ENCODE results near the gene CDC45.

The CDC45 gene

DNA sequence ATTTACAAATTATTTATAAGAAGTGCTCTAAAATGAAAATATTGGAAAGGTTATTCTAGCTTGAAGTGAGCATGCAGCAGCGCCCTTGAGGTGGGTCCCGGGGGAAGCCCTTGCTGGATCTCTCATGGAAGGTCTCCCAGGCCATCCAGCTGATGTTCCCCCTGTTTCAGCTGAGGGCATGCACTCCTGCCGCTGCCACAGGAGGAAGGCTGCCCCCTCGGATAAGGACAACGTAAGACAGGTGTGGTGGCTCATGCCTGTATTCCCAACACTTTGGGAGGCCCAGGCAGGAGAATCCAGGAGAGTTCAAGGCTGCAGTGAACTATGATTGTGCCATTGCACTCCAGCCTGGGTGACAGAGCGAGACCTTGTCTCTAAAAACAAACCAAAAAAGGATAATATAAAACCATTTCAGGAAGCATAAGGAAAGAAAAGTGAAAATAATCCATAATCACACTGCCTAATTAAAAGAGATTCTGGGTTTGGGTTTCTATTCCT is 15.0 kb downstream of the CDC45 start:
- no peak overlapping the region for H3K4me3 ChIP-seq (ENCODE audit: low read length)
- H3K9me3 ChIP-seq (ENCODE audit: control insufficient read depth, insufficient read depth, low read length) = no peaks in the 10 kb centered on the region
- H3F3A ChIP-seq (ENCODE audit: control insufficient read depth, insufficient read depth) = no peaks in the 10 kb centered on the region
- H4K20me1 ChIP-seq (ENCODE audit: control insufficient read depth, insufficient read depth, low read depth, low read length) = peaks cover 5% of the 10 kb centered on the region; the same call in 1 of the 2 replicates
- no peaks in the 10 kb centered on the region for H3K4me1 ChIP-seq (ENCODE audit: control insufficient read depth, low read length)
- peaks cover 18% of the 10 kb centered on the region for H3K79me2 ChIP-seq (ENCODE audit: control insufficient read depth, low read length)
- TF ChIP-seq EZH2phosphoT487 (IDR thresholded peaks at IDR 0.05; ENCODE audit: borderline replicate concordance, low read length) = no peak
- TF ChIP-seq, protein P1, sequence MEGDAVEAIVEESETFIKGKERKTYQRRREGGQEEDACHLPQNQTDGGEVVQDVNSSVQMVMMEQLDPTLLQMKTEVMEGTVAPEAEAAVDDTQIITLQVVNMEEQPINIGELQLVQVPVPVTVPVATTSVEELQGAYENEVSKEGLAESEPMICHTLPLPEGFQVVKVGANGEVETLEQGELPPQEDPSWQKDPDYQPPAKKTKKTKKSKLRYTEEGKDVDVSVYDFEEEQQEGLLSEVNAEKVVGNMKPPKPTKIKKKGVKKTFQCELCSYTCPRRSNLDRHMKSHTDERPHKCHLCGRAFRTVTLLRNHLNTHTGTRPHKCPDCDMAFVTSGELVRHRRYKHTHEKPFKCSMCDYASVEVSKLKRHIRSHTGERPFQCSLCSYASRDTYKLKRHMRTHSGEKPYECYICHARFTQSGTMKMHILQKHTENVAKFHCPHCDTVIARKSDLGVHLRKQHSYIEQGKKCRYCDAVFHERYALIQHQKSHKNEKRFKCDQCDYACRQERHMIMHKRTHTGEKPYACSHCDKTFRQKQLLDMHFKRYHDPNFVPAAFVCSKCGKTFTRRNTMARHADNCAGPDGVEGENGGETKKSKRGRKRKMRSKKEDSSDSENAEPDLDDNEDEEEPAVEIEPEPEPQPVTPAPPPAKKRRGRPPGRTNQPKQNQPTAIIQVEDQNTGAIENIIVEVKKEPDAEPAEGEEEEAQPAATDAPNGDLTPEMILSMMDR (IDR thresholded peaks at IDR 0.05; ENCODE audit: low read depth, low read length, poor library complexity, severe bottlenecking) = no peak
- H3K4me2 ChIP-seq (ENCODE audit: low read length) = no peak overlapping the region
- no peaks in the 10 kb centered on the region for H3K27me3 ChIP-seq (ENCODE audit: control insufficient read depth, low read length)
- peaks cover 92% of the 10 kb centered on the region for H3K36me3 ChIP-seq (ENCODE audit: control insufficient read depth, low read length)
- no peak overlapping the region for H3K27ac ChIP-seq (ENCODE audit: low read depth, low read length)
- H3K9me2 ChIP-seq (replicated peaks; ENCODE audit: control insufficient read depth, low read length) = no peaks in the 10 kb centered on the region

DNA sequence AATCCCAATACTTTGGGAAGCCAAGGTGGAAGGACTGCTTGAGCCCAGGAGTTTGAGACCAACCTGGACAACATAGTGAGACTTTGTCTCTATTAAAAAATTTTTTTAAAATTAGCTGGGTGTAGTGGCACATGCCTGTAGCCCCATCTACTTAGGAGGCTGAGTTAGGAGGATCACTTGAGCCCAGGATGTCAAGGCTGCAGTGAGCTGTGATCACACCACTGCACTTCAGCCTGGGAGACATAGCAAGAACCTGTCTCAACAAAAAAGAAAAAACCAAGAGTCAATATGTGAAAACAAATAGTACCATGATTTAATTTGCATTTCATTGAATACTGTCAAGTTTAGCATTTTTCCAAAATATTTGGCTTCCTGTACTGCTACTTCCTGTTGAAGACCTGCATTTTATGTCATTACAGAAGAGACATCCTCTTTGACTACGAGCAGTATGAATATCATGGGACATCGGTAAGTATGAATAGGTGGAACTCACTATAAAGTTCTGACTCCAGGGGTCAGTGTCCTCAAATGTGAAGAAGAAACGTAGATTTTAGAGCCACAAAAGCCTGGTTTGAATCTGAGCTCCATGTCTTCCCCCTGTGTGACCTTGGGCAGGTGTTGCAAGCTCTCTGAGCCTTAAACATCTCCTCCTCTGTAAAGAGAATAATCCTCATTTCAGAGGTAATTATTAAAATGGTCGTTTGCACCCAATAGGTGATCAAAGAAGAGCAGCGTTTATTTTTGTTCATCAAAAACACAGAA is 16.0 kb downstream of the CDC45 start:
- H3F3A ChIP-seq (ENCODE audit: control insufficient read depth, insufficient read depth) = no peaks in the 10 kb centered on the region
- peaks cover 94% of the 10 kb centered on the region for H3K36me3 ChIP-seq (ENCODE audit: control insufficient read depth, low read length)
- no peak for TF ChIP-seq EZH2phosphoT487 (IDR thresholded peaks at IDR 0.05; ENCODE audit: borderline replicate concordance, low read length)
- TF ChIP-seq, protein P1 (IDR thresholded peaks at IDR 0.05; ENCODE audit: low read depth, low read length, poor library complexity, severe bottlenecking) = no peak
- H3K4me2 ChIP-seq (ENCODE audit: low read length) = no peak overlapping the region
- no peak overlapping the region for H3K4me3 ChIP-seq (ENCODE audit: low read length)
- H3K79me2 ChIP-seq (ENCODE audit: control insufficient read depth, low read length) = peaks cover 14% of the 10 kb centered on the region
- peaks cover 5% of the 10 kb centered on the region; the same call in 1 of the 2 replicates for H4K20me1 ChIP-seq (ENCODE audit: control insufficient read depth, insufficient read depth, low read depth, low read length)
- no peaks in the 10 kb centered on the region for H3K27me3 ChIP-seq (ENCODE audit: control insufficient read depth, low read length)
- H3K4me1 ChIP-seq (ENCODE audit: control insufficient read depth, low read length) = no peaks in the 10 kb centered on the region
- H3K27ac ChIP-seq (ENCODE audit: low read depth, low read length) = no peak overlapping the region
- no peaks in the 10 kb centered on the region for H3K9me3 ChIP-seq (ENCODE audit: control insufficient read depth, insufficient read depth, low read length)
- H3K9me2 ChIP-seq (replicated peaks; ENCODE audit: control insufficient read depth, low read length) = no peaks in the 10 kb centered on the region

DNA sequence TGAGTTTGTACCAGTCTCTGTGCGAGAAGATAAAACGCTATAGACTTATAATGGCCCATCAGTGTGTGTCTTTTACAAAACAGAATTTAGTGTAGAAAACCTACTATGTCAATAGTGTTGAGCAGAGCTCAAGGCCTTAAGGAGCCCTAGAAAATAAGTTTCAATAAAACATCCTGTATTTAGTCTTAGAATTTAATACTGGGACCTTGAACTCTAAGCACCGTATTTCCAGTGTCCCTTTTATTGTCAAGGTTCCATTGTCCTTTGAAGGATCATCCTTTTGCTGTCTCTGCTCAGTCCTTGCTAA is 16.6 kb downstream of the CDC45 start:
- peaks cover 89% of the 10 kb centered on the region for H3K36me3 ChIP-seq (ENCODE audit: control insufficient read depth, low read length)
- H3K9me2 ChIP-seq (replicated peaks; ENCODE audit: control insufficient read depth, low read length) = no peaks in the 10 kb centered on the region

More for the DNA sequence above, 16.6 kb downstream of the CDC45 start:
- Histone ChIP-seq H3K4me3 (ENCODE audit: low read length) (no peak overlapping the region), H3K4me1 (ENCODE audit: control insufficient read depth, low read length) (no peaks in the 10 kb centered on the region), H3K27me3 (ENCODE audit: control insufficient read depth, low read length) (no peaks in the 10 kb centered on the region), H3K9me3 (ENCODE audit: control insufficient read depth, insufficient read depth, low read length) (no peaks in the 10 kb centered on the region), H3K27ac (ENCODE audit: low read depth, low read length) (no peak overlapping the region), H4K20me1 (ENCODE audit: control insufficient read depth, insufficient read depth, low read depth, low read length) (peaks cover 5% of the 10 kb centered on the region; the same call in 1 of the 2 replicates), H3K4me2 (ENCODE audit: low read length) (no peak overlapping the region), H3K79me2 (ENCODE audit: control insufficient read depth, low read length) (peaks cover 14% of the 10 kb centered on the region), H3F3A (ENCODE audit: control insufficient read depth, insufficient read depth) (no peaks in the 10 kb centered on the region)
- TF ChIP-seq EZH2phosphoT487 (IDR thresholded peaks at IDR 0.05; ENCODE audit: borderline replicate concordance, low read length) = no peak
- TF ChIP-seq, protein P1 (IDR thresholded peaks at IDR 0.05; ENCODE audit: low read depth, low read length, poor library complexity, severe bottlenecking) = no peak
